ENCODE data around the gene PRKAG2.
A peak's percentile ranks its signal among the peaks of the same experiment; 100 is the strongest.

Gene PRKAG2

DNA sequence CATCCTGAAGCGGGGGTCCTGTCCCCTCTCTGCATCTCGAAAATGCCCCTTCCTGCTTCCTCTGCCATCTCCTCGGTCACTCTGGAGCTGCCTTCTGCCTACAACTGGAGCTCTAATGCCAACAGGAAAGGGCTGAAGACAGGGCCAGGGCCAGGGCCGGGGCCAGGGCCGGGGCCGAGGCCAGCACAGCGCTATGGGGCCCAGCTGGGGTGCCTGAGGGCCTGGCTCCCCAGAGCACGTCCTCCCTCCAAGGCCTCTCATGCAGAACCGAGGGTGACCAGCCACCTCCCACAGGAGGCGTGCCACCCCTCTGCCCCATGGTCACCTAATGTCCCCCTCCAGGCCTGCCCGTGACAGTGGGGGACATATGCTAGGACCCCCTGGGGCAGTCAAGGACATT, 155.7 kb downstream of the PRKAG2 start:
- no peak for DNase-seq

DNA sequence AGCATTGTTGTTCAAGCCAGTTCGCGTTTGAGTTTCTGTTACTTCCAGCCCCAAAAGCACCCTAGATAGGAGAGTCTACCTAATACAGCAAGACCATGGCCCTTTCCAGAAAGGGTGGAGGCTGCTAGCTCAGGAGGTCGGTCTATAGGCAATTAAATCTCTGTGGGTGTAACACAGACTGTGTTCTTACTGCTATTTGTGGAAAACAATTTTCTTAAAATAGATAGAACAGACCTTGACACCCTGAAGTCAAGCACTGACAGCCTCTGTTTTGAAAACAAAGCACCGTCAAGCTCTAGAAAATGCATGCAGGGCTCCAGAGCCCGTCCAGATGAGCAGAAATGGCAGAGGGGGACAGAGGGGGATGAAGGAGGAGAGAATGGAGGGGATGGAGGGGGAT, 156.6 kb downstream of the PRKAG2 start:
- DNase-seq: no peak

DNA sequence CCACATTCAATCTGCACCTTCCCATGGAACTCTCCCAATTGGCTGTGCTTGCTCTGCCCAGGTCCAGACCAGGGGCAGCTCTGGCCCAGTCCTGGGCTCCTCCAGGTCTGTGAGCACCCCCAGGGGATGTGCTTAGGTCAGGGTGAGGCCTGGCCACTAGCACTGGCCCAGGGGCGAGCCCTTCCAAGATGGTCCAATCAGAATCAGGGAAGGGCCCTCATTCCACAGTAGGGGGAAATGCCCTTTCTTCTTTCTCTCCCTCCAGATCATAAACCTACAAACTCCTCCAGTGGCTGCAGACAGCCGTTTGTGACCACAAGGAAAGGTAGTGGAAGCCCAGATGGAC, 157.0 kb downstream of the PRKAG2 start:
- no peak for DNase-seq

DNA sequence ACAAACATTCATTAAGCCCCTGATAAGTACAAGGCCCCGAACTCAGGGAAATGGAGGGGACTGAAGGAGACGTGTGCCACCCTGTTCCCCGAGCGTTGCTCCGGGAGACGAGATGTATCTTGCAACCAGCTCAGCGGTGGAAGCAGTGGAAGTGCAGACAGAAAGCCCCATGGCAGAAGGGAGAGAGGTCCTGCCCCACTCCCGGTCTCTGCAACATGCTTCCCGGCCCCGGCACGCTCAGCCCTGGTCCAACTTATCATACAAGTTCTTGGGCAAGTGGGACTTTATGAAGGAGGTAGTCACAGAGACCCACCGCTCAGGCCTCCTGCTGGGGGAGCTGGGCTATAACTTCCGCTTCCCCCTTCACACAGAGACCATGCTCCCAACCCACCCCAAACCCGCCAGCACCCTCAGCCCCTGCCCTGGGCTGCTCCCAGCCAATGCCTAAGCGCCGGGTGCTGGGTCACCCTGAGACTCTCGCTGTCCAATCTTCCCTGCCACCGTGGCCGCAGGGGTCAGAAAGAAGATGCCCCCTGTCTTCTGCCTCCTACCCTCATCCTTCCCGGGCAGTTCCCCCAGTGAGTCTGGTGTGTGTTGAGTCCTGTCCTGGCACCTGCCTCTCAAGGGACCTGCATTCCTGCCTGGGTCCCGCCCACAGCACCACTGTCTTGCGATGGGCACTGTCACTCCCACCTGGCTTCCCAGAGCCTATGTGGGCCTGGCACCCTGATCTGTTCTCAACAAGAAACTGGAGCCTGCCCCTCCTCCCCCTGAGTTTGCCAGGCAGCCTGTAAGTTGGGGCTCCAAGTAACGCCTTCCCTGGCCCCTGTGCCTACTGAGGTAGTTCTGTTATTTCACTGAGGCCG, 157.7 kb downstream of the PRKAG2 start:
- no peak for DNase-seq

DNA sequence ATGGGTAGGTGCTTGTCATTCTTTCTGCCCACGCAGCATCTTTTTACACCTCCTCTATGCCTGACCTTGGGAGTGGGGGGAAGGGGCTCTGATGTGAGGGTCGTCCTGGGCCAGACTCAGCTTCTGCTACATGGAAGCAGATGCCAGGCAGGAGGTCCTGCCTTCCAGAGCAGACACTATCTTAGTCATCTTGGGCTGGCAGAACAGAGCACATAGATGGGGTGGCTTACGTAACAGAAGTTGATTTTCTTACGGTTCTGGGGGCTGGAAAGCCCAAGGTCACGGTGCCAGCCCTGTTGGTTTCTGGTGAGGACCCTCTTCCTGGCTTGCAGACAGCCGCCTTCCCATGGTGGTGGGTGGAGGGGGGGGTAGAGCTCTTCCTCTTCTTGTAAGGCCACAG, 159.0 kb downstream of the PRKAG2 start:
- no peak for DNase-seq

DNA sequence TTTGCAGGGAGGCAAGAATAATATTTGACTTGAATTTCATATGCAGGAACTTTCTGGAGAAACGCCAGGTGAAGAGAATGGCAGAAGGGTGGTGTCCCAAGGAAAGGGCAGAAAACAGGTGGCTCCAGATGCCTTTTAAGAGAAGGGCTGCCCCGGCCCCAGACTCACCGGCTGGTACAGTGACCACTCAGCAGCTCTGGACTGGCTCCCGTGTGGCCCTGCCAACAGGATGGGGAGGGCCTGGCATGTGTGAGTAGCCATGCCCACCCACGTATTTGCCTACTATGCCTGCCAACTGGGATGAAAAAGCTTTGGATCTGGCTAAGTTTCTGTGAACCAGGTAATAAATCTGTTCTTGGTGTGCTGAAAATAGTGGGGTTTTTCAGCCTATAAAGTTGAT, 159.5 kb downstream of the PRKAG2 start:
- DNase-seq: no peak

DNA sequence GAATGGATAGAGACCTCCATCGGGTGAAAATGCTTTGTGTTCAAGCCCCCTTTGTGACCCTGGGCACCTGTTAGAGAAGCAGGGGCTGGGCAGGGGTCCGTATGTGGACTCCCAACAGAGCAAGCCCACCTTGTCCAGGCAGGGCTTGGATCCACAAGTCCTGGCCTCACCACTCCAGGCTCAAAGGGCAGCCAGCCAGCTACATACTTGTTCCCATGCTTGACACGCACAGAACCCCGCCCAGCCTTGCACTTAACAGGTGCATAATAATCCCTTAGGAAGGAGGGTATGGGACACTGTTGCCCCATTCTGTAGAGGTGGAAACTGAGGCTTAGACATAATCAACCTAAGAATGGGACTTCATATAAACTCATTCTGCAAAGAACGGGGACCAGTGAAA, 160.6 kb downstream of the PRKAG2 start:
- DNase-seq: no peak

DNA sequence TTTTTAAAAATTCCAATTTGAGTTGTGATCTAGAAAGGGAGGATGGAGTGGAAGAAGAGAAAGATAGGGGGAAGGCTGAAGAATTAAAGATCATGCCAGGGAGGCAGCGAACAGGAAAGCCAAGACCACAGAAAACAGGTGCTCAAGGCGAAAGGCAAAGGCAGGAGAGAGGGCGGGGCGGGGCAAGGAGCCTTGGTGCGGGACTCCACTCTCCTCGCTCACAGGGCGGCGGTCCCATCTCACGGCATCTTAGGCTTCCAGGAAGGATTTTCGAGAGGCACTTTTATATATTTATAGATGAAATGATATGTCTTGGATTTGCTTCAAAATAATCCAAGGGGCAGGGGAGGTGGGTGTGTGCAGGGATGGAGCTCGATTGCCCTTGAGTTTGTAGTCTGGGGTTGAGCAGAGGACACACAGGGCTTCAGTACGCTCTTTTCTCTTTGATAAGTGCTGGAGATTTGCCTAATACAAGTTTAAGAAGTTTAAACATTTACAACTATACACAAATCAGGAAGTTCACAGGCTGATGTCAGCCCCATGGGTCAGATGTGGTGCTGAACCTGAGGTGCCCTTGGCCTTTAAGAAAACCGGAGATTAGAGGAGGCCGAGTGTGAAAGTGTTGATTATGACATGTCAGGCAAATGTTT, 161.1 kb downstream of the PRKAG2 start:
- DNase-seq: no peak

DNA sequence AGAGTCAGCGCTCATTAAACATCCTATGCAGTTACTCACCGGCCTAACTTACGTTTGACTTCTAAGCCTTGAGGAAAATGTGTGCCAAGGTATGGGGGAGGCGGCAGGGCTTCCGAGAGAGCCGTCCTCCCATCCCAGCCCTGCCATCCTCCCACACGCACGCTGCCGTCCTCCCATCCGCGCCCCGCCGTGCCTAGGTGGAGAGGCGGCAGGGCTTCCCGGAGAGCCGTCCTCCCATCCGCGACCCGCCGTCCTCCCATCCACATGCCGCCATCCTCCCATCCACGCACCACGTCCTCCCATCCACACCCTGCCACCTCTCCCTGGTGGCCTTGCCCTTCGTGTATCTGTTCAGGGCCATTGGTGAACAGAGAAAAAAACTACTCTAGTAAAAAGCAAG, 162.7 kb downstream of the PRKAG2 start:
- DNase-seq: no peak

DNA sequence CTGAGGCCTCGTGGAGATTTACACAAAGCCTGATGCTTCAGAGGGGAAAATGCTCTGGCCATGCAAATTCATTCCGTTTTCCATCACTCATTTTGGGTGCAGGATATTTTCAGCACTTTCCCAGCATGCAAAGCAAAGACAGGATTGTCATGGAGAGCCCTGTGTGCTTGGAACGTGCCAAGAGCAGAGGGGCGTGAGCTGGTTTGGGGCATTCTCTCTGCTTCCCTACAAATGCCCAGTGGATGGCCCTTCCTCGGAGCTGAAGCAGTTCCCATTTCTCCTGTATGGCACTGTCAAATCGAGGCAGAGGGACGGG, 164.1 kb downstream of the PRKAG2 start:
- no peak for DNase-seq

DNA sequence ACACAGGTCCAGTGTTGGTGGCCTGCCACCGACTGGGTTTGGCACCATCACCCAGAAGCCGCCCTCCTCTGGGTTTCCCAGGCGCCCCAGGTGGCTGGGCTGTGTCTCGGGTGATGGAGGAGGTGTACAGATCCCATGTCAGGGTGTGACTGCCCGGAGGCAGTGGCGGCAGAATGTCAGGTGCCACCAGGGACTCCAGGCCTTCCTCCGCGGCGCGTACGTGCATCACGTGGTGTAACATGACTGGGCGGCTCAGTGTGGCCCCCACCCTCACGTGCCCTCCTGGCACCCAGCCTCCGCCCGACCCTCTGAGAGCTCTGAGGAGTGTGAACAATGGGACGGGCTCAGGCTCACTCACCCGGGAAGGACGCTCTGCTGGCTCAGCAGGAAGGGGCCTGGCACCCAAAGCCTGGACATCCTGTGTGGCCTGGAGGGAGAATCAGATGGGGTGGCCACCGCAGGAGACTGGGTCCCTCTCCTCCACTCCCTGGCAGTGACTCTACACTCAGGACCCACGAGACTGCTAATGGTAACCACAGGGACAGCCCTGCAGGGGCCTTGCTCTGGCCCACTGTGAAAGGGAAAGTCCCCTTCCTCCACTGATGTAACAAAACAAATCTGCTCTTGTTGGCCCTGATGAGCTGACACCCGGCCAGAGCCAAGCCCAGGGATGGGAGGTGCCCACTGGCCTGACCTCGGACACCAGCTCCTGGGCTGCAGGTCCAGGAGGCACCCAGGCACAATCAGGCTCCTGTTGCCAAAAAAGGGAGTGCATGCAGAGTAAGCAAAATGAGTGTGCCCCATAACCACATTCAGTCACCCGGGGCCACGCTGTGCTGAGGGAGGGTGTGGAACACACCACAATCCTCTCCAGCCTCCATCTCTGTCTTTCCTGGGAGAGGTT, 164.8 kb downstream of the PRKAG2 start:
- DNase-seq: no peak

DNA sequence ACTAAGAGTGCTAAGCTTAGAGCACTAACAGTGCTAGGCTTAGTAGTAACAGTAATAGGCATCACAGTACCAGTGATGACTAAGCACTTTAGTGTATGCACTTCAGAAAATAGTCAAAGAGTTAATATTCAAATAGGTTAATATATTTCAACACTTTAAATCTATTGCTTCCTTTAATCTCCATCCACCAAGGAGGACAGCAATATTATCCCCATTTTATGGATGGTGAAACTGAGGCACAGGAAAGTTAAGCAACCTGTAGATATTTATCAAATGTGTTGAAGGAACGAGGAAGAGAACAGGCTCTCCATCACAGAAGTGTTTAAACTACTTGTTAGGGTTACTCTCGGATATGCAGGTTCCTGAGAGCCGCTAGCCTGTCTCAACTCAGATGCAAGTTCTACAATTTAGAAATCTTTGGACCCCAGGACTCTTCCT, 165.5 kb downstream of the PRKAG2 start:
- DNase-seq: no peak

DNA sequence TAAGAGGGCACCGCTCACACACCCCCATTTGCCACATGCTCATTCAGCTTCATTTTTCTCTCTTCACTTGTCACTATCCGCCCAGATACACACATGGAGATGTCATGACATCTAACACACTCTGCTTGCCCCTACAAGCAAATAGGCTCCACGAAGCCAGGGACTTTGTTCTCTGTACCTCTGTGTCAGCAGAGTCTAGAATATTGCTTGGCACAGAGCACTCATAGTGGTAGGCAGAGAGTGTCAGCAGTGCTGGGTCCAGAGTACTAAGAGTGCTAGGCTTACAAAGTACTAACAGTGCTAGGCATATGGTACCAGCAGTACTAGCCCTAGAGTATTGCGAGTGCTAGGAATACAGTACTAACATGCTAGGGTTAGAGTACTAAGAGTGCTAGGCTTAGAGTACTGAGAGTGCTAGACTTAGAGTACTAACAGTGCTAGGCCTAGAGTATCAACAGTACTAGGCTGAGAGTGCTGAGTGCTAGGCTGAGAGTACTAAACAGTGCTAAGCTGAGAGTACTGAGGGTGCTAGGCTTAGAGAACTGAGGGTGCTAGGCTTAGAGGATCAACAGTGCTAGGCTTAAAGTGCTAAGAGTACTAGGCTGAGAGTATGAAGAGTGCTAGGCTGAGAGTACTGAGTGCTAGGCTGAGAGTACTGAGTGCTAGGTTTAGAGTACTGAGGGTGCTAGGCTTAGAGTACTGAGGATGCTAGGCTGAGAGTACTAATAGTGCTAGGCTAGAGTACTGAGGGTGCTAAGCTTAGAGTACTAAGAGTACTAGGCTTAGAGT, 166.1 kb downstream of the PRKAG2 start:
- no peak for DNase-seq

DNA sequence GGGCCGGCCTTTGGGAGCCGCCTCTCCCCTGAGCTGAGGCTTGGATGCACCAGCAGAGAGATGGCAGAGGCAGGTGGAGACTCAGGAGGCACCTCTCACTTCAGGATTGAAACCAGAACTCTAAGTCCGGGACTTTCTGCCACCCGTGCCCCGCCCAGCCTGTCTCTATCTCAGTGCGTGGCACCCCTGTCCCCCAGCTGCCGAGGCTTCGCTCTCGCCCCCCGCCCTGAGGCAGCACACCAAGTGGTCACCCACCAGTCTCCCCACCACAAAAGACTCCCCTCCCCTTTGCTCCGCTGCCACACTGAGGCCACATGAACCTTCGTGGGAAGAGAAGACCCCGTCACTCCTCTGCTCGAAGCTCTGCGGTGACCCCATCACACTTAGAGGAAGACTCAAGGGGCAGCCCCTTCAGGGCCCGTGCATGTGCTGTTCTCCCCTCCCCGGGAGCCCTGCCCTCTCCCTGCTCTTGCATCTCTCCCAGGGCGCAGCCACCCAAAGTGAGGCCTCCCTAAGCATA, 166.7 kb downstream of the PRKAG2 start:
- no peak for DNase-seq

DNA sequence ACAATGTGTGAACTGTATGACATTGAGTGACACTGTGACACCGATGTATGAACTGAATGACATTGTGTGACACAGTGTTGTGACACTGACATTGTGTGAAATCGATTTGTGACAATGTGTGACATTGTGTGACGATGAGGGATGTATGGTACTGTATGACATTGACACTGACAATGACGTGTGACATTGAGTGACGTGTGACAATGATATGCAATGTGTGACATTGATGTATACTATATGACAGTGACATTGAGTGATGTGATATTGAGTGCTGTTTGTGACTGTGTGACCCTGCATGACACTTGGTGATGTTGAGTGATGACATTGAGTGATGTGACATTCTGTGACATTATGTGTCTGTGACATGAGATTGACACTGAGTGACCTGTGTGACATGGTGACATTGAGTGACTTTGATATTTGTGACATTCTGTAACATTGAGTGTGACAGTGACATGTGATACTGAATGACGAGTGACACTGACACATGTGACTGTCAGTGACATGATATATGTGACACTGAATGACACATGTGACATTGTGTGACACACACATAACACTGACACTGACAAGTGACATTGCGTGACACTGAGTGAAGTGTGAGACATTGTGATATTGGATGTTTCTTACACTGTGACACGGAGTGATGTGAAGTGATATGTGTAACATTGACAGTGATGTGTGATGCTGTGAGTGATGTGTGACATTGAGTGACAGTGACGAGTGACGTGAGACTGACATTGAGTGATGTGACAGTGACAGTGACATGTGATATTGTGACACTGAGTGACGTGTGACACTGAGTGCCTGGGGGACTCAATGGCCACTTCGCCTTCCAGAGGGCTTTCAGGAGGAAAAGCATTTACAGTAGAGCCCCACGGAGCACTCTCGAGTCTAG, 167.5 kb downstream of the PRKAG2 start:
- no peak for DNase-seq

DNA sequence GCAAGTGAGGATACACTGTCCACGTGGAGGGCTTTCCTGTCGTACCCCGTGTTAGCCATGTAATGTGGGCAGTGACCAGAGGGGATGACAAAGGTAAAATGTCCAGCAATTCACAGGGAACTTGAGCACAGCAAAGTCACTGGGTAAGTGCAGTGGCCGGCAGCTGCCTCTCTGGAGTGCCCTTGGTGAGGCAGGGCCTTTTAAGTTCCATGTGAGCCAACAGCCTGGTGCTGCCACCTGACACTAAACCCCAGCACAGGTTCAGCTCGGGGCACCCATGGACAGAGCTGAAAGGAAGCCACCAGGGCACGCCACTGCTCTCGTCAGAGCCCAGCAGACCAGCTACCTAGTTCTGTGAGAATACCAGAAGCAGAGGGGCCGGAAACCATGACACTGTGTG, 168.3 kb downstream of the PRKAG2 start:
- DNase-seq: no peak

DNA sequence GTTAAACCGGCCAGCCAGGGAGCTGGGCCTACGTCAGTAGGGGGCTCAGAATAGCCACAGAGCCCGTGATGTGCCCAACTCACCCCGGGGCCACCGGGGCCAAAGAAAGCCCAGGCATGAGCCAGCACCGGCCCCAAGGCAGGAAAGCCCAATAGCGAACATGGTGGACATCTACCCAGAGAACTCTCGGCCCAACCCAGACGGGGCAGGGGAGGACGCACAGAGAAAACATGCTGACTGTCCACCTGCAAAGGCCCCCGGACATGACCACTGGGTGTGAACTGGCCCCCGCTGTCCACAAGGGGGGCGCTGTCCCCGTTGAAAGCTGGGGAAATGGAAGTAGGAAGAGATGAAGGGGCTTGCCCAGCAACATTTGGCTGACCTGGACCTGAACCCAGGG, 169.2 kb downstream of the PRKAG2 start:
- DNase-seq: no peak

DNA sequence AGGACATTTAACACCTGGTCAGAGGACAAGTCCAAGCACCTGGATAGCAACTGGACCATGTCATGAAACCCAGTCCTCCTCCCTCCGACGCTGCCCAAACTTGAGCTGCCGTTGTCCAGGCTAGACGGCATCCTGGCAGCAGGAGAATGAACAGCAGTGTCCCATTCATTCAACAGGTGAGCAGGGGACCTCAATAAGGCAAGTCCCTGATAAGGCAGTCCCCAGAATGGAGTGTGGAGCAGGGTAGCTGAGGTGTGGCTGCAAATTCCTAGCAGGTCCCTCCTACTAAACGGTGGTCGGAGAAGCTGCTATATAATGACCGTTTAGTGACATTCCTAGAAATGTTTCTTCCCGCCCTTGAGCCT, 169.8 kb downstream of the PRKAG2 start:
- no peak for DNase-seq

DNA sequence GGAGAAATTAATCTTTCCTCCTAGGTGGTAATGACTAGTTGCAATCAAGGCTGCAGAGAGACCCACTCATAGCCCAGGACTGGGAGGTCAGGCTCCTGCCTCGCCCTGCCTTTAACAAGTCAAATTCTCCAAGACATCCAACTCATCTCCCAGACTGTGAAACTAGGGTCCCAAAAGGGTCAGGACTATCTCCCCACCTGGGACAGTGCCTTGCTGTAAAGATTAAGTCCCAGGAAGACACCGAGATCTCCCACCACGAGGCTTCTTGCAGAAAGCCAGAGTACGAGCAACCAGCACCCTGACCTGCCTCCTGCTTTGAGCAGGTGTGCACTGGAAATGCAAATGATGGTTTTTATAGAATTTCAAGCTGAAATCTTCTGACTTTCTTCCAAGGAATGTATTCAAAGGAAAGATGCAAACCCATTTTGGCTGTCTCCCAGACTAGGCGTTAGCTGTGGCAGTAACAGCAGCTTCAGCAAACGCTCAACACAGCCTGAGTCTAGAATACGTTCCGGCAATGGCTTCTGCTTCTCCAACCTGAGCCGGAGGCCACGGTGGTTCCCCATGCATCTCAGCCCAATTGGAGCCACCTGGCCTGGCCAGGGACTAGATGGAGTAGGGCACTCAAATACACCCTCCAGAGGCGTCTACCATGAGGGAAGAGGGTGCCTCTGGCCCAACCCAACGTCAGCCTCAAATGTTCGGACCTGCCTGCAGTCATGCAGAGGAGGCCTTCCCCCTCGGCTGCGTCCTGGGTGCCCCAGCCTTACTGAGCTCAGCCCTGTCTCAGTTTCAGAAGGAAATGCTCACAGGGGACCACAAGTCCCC, 170.4 kb downstream of the PRKAG2 start:
- DNase-seq: peak; percentile 35

DNA sequence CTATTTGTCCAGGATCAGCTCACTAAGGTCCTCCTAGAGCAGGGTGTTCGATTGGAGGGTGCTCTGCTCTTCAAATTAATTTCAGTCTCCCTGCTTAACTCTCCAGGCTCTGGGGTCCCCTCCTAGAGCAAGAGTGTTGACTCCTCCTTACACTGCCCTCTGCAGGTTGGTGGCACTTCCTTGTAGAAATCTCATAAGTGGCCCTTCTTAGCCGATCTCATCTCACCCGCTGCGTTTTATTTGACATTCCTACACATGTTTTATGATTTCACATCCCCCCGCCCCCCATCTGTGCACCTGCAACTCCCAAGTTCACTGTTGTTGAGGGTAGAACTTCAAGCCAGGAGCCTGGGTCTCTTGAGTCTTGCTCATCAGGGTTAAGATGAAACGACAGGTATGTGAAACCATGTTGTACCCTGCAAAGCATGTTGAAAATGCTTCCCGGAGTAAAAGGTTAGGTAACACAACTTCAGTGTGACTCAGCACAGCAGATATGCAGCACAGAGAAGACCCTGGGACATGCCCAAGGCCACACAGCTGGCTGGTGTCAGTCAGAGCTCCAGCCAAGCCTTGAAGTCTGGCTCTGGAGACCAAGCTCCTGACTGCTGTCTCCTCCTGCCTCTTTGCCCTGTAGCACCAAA, 171.2 kb downstream of the PRKAG2 start:
- DNase-seq: peak; percentile 73

Measured in fibroblast of skin of right biceps (primary cell).